ENCODE data around the gene BANK1. TPM values are rescaled to one million over a fixed set of nuclear protein-coding genes. Genes with fewer than 3 reads are reported as not detected.

BANK1 gene
- total and polyA plus RNA-seq, 10 of the 15 experiments (the other 5 are each of a cell fraction or from before 2014, with no cell fraction given), result 0.13 to 2.1 (median 0.42) TPM

DNA sequence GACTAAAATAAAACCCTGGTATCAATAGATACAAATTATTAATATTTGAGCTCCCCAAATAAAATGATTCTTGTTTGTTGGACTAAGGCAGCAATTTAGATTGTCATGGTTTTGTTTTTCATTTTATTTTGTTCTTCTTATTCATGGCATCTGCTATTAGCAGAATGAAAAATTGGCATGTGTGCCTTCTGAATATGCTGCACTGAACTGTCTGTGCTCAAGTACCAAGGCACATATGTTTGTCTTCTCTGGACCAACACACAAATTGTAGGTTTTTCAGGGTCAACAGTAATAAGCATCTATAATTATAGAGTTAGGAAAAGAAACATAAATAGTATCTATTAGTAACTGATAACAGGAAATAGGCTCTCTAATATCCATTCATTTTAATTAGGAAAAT lies 121.1 kb downstream of the BANK1 start:
- H3K4me3 ChIP-seq, result no peak overlapping the region
- no TSS peak for BruUV-seq (replicated peaks)
- no peaks in the 10 kb centered on the region for H3K36me3 ChIP-seq (ENCODE audit: control insufficient read depth in 2 of 2, insufficient read depth in 2 of 2, low read length in 1 of 2)
- ChIA-PET RAD21 (ENCODE audit: unreplicated experiment) (no interaction called here), SMC1A (ENCODE audit: uncharacterized antibody, unreplicated experiment) (no interaction called here), POLR2A (interaction anchor here (0.5 kb wide), 1 partner anchor 642 kb away, joined by 4 read pairs; no protein-coding TSS in a partner anchor), CTCF (no interaction called here)
- no peak overlapping the region for H3K27ac ChIP-seq (ENCODE audit: control insufficient read depth, insufficient read depth)
- H3K4me2 ChIP-seq (ENCODE audit: control insufficient read depth, insufficient read depth), result no peak overlapping the region
- H2AFZ ChIP-seq (ENCODE audit: control insufficient read depth, low read depth, low read length), result no peak overlapping the region
- H4K20me1 ChIP-seq (ENCODE audit: control insufficient read depth, insufficient read depth), result no peaks in the 10 kb centered on the region
- in situ Hi-C loops (cut with MboI), result no loop called here
- H3K4me1 ChIP-seq (ENCODE audit: control insufficient read depth, insufficient read depth, low read length), result no peaks in the 10 kb centered on the region
- intact Hi-C loops (cut with micrococcal nuclease; ENCODE audit: unreplicated experiment), result no loop called here
- no peaks in the 10 kb centered on the region for H3K9me3 ChIP-seq (replicated peaks; ENCODE audit: control insufficient read depth, insufficient read depth, low read length)
- H3K27me3 ChIP-seq (replicated peaks in 1 of 2; ENCODE audit: control insufficient read depth in 2 of 2, insufficient read depth in 2 of 2, low read length in 1 of 2), result no peaks in the 10 kb centered on the region
- no peak overlapping the region for H3K9ac ChIP-seq (ENCODE audit: control insufficient read depth, insufficient read depth, low read length)
- FAIRE-seq (no peak), ATAC-seq (no peak), DNase-seq (ENCODE audit: low read depth, low spot score) (no peak)
- TF ChIP-seq SMAD1 (IDR thresholded peaks at IDR 0.05; ENCODE audit: low read depth, partially characterized antibody), result no peak
- TF ChIP-seq SUZ12 (IDR thresholded peaks at IDR 0.05; ENCODE audit: unreplicated experiment), result no peak
- TF ChIP-seq, protein P1, sequence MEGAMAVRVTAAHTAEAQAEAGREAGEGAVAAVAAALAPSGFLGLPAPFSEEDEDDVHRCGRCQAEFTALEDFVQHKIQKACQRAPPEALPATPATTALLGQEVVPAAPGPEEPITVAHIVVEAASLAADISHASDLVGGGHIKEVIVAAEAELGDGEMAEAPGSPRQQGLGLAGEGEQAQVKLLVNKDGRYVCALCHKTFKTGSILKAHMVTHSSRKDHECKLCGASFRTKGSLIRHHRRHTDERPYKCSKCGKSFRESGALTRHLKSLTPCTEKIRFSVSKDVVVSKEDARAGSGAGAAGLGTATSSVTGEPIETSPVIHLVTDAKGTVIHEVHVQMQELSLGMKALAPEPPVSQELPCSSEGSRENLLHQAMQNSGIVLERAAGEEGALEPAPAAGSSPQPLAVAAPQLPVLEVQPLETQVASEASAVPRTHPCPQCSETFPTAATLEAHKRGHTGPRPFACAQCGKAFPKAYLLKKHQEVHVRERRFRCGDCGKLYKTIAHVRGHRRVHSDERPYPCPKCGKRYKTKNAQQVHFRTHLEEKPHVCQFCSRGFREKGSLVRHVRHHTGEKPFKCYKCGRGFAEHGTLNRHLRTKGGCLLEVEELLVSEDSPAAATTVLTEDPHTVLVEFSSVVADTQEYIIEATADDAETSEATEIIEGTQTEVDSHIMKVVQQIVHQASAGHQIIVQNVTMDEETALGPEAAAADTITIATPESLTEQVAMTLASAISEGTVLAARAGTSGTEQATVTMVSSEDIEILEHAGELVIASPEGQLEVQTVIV (IDR thresholded peaks at IDR 0.05; ENCODE audit: borderline replicate concordance, partially characterized antibody), result no peak
- TF ChIP-seq BACH1 (IDR thresholded peaks at IDR 0.05; ENCODE audit: borderline replicate concordance), result no peak
- no peak for TF ChIP-seq HDAC6 (IDR thresholded peaks at IDR 0.05; ENCODE audit: unreplicated experiment)
- TF ChIP-seq STAT3 (IDR thresholded peaks at IDR 0.05; ENCODE audit: low read depth, low read length), result no peak
- no peak for TF ChIP-seq SMC3 (IDR thresholded peaks at IDR 0.05; ENCODE audit: borderline replicate concordance, low read length)
- H3K79me2 ChIP-seq (ENCODE audit: control insufficient read depth, insufficient read depth, low read length), result no peaks in the 10 kb centered on the region

All from GM12878 (cell line).